HFF-Myc (cell line): ENCODE data around the gene PFDN1.

Experiments
- DNase-seq: peaks from one replicate; pipeline ENCODE4 v3.0.0-alpha.2; 2011; ENCODE audit warnings: low read depth; ENCODE audit errors: extremely low read depth
- H3K4me3 ChIP-seq: replicated peaks from 2 replicates; pipeline ENCODE4 v1.5.1; 2011; ENCODE audit warnings: low read depth, mild to moderate bottlenecking, control low read depth, low read length
- TF ChIP-seq, protein P1 (sequence below): IDR thresholded peaks from 2 replicates; pipeline ENCODE4 v1.5.1; 2012; ENCODE audit warnings: mild to moderate bottlenecking, low read depth, low read length, control low read depth; ENCODE audit errors: missing control alignments

PFDN1 gene

GRCh38 chr5:140310434-140310833 is 7.5 kb upstream of the PFDN1 start:
- DNase-seq: no peak
- no peak overlapping the region for H3K4me3 ChIP-seq
- TF ChIP-seq, protein P1, sequence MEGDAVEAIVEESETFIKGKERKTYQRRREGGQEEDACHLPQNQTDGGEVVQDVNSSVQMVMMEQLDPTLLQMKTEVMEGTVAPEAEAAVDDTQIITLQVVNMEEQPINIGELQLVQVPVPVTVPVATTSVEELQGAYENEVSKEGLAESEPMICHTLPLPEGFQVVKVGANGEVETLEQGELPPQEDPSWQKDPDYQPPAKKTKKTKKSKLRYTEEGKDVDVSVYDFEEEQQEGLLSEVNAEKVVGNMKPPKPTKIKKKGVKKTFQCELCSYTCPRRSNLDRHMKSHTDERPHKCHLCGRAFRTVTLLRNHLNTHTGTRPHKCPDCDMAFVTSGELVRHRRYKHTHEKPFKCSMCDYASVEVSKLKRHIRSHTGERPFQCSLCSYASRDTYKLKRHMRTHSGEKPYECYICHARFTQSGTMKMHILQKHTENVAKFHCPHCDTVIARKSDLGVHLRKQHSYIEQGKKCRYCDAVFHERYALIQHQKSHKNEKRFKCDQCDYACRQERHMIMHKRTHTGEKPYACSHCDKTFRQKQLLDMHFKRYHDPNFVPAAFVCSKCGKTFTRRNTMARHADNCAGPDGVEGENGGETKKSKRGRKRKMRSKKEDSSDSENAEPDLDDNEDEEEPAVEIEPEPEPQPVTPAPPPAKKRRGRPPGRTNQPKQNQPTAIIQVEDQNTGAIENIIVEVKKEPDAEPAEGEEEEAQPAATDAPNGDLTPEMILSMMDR: no peak

DNA sequence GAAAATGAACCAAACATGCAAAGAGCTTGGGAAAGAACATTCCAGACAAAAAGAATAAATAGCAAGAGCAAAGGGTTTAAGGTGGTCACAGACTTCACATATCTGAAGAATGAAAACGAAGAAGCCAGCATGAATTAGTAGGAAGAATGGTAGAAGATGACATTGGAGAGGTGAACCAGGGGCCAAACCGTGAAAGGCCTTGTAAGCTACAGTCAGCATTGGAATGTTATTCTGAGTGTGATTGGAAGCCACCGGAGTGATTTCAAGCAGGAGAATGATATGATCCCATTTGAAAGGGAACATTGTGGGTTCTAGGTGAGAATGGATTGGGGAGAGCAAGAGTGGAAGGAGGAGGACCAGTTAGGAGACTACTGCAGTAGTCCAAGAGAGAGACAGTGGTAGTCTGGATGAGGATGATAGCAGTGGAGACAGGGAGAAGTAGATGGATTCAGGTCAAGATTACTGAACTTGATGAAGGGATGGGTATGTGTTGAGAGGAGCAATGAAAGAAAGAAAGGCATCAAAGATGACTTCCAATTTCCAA is 6.9 kb upstream of the PFDN1 start:
- no peak for DNase-seq
- no peak overlapping the region for H3K4me3 ChIP-seq
- TF ChIP-seq, protein P1: no peak

GRCh38 chr5:140305471-140305870 is 2.6 kb upstream of the PFDN1 start:
- H3K4me3 ChIP-seq: no peak overlapping the region
- TF ChIP-seq, protein P1: no peak
- no peak for DNase-seq

DNA sequence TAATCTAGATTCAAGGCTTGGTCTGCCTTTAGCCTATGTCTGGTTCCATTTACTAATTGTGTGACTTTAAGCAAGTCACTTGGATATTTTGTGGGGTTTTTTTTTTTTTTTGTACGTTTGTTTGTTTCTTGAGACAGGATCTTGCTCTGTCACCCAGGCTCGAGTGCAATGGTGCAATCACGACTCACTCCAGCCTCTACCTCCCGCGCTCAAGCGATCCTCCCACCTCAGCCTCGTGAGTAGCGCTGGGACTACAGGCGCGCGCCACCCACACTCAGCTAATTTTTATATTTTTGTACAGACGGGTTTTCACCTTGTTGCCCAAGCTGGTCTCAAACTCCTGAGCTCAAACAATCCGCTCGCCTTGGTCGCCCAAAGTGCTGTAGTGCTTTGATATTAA is 1.1 kb upstream of the PFDN1 start:
- TF ChIP-seq, protein P1: no peak
- no peak overlapping the region for H3K4me3 ChIP-seq
- DNase-seq: no peak

GRCh38 chr5:140301136-140301535 is 1.8 kb downstream of the PFDN1 start:
- TF ChIP-seq, protein P1: no peak
- H3K4me3 ChIP-seq: peak overlapping the region; percentile 81
- no peak for DNase-seq

DNA sequence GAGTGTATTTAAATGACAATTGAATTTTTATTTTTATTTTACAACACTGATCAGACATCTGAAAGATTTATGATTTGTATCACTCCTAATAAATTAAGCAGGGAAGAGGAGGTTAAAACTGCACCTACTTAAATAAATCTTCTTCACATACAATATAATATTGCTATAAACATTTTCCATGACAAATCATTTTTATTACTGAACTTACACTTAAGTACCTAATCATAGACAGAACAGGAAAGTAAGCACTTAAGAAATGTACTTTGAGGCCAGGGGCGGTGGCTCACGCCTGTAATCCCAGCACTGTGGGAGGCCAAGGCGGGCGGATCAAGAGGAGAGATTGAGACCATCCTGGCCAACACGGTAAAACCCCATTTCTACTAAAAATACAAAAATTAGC is 3.8 kb downstream of the PFDN1 start:
- TF ChIP-seq, protein P1: no peak
- no peak overlapping the region for H3K4me3 ChIP-seq
- DNase-seq: no peak

- no peak for DNase-seq
- no peak overlapping the region for H3K4me3 ChIP-seq
- TF ChIP-seq, protein P1: no peak
Observed at GRCh38 chr5:140298183-140298601, 4.7 kb downstream of the PFDN1 start.
